Liver (tissue), 3 donors: ENCODE measurements around the gene RRP1.

Experiments
- CTCF ChIP-seq: fragments of 150-350 bp; IDR thresholded peaks from 2 replicates; pipeline ENCODE4 v1.5.1; 2017; ENCODE audit warnings: improper control_type of control experiment, low read depth, low read length; ENCODE audit not compliant: missing input control
- FOXA1 ChIP-seq: IDR thresholded peaks from 2 replicates; pipeline ENCODE4 v1.6.1; 2016; ENCODE audit warnings: antibody characterized with exemption
- HNF4G ChIP-seq: IDR thresholded peaks from 2 replicates; pipeline ENCODE4 v1.6.1; 2016; ENCODE audit warnings: antibody characterized with exemption
- RAD21 ChIP-seq, 2 donors: IDR thresholded peaks; 2 replicates each; pipeline ENCODE4 v1.6.1; 2016; ENCODE audit warnings: antibody characterized with exemption in 2 of 2, mild to moderate bottlenecking in 2 of 2
- REST ChIP-seq: IDR thresholded peaks from 2 replicates; pipeline ENCODE4 v1.6.1; 2016; ENCODE audit warnings: antibody characterized with exemption, mild to moderate bottlenecking
- donor health status: healthy.
- donor health status: healthy.

- TF ChIP-seq REST (no peak), CTCF (no peak), FOXA1 (no peak), HNF4G (no peak), RAD21 (IDR thresholded peaks at IDR 0.05) (no peak)
Observed at GRCh38 chr21:43806017-43806710, 16.8 kb downstream of the RRP1 start.
